Measurements from ENCODE around the gene ZNF514. TPM values are rescaled to one million over a fixed set of nuclear protein-coding genes. Genes with fewer than 3 reads are reported as not detected.
"Not testable (repeated sequence)": the region's sequence is repeated elsewhere in the genome, so short reads cannot be mapped to it uniquely, and the experiment has no call there.

ZNF514 gene
- total and polyA plus RNA-seq, 4 donors: 1.7 to 6.2 (median 3.7) TPM

DNA sequence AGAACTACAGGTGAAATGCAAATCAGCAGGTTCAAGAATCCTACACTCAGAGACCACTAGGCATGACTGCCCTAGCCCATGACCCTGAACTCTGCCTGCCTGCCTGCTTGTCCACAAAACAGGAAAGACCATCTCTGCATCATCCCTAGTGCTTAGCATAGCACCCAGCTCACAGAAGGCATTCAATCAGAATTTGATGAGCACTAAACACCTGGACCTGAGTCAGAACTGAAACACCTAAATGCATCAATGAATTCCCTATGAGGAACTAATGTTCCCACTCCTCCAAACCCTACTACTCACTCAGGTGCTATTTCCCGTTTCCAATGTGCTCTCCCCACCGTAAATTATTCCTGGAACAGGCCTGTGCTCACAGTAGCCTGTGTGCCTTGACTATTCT is 59.7 kb downstream of the ZNF514 start (continued):
- TF ChIP-seq, protein P1, sequence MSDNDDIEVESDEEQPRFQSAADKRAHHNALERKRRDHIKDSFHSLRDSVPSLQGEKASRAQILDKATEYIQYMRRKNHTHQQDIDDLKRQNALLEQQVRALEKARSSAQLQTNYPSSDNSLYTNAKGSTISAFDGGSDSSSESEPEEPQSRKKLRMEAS (IDR thresholded peaks at IDR 0.05): no peak
- TF ChIP-seq NR2F2 (IDR thresholded peaks at IDR 0.05): no peak

DNA sequence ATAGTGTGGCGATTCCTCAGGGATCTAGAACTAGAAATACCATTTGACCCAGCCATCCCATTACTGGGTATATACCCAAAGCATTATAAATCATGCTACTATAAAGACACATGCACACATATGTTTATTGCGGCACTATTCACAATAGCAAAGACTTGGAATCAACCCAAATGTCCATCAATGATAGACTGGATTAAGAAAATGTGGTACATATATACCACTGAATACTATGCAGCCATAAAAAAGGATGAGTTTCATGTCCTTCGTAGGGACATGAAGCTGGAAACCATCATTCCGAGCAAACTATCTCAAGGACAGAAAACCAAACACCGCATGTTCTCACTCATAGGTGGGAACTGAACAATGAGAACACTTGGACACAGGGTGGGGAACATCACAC is 61.4 kb downstream of the ZNF514 start:
- not testable (repeated sequence) for H3K9me3 ChIP-seq (ENCODE audit: control insufficient read depth in 4 of 4, low read length in 3 of 4); H3K4me1 ChIP-seq (ENCODE audit: control insufficient read depth in 4 of 4, insufficient read depth in 4 of 4, low read length in 3 of 4); DNase-seq (ENCODE audit: low spot score); H3K4me3 ChIP-seq (ENCODE audit: low read depth in 1 of 3, low read length in 3 of 3); H3K9ac ChIP-seq (ENCODE audit: low read depth in 1 of 2, low read length in 2 of 2); H3K27ac ChIP-seq (ENCODE audit: low read depth in 1 of 2, low read length in 2 of 2); H3K27me3 ChIP-seq (ENCODE audit: control insufficient read depth in 4 of 4, insufficient read depth in 4 of 4, low read length in 3 of 4)
- WGBS: 97% methylated on average over 5 of the region's 5 CpGs
- H3K36me3 ChIP-seq (ENCODE audit: control insufficient read depth in 4 of 4, insufficient read depth in 3 of 4, low read depth in 1 of 4, low read length in 3 of 4): peaks cover 7 to 44% (median 36%) of the 10 kb centered on the region in 4 donors

Other genes with a start within 250 kb of the ZNF514 start
- not detected for gene MAL, start 134.1 kb downstream of the ZNF514 start, total RNA-seq
- under 1 TPM in 1 of 2 donors, not detected in 1; 0.51 TPM for gene MAL, start 134.1 kb downstream of the ZNF514 start, polyA plus RNA-seq
- gene MRPS5, start 38.0 kb downstream of the ZNF514 start, total RNA-seq: 10 to 100 TPM; 21.7 to 64.0 TPM
- 10 to 100 TPM; 50.0 to 72.9 TPM for gene MRPS5, start 38.0 kb downstream of the ZNF514 start, polyA plus RNA-seq
- 1 to 10 TPM; 2.5 to 3.0 TPM for gene ZNF2, start 6.0 kb upstream of the ZNF514 start, total RNA-seq
- 1 to 10 TPM; 1.0 to 1.2 TPM for gene ZNF2, start 6.0 kb upstream of the ZNF514 start, polyA plus RNA-seq
- gene ZNF892, start 47.7 kb upstream of the ZNF514 start, total RNA-seq: 1 to 10 TPM; 1.3 to 2.2 TPM
- gene ZNF892, start 47.7 kb upstream of the ZNF514 start, polyA plus RNA-seq: under 1 TPM in 1 of 2 donors, not detected in 1; 0.17 TPM
- 1 to 10 TPM in 1 of 2 donors, under 1 TPM in 1; 0.19 to 1.1 TPM for gene PROM2, start 114.6 kb upstream of the ZNF514 start, total RNA-seq
- gene PROM2, start 114.6 kb upstream of the ZNF514 start, polyA plus RNA-seq: under 1 TPM; 0.11 to 0.30 TPM
- gene KCNIP3, start 137.5 kb upstream of the ZNF514 start, total RNA-seq: under 1 TPM; 0.59 to 0.65 TPM
- 1 to 10 TPM in 1 of 2 donors, under 1 TPM in 1; 0.26 to 1.1 TPM for gene KCNIP3, start 137.5 kb upstream of the ZNF514 start, polyA plus RNA-seq
- gene FAHD2A, start 242.9 kb upstream of the ZNF514 start, total RNA-seq: 10 to 100 TPM; 20.1 to 68.7 TPM
- 100 to 1,000 TPM in 1 of 2 donors, 10 to 100 TPM in 1; 69.9 to 105 TPM for gene FAHD2A, start 242.9 kb upstream of the ZNF514 start, polyA plus RNA-seq